GM23338 (cell line): ENCODE data around the gene RPS29.

Source experiments
- CREB1 ChIP-seq: fragments of 250-450 bp; sonication (Bioruptor Pico); IDR thresholded peaks from 2 replicates; pipeline ENCODE4 v1.5.0; 2020; ENCODE audit warnings: low read depth, mild to moderate bottlenecking, moderate library complexity
- CTCF ChIP-seq, 2 experiments: fragments of 200-600 bp in 1 of 2; sonication (generic) in 1 of 2; conservative IDR thresholded peaks; 2 replicates each; pipeline versions ENCODE4 v1.5.1 to v1.6.1; 2016 to 2017; ENCODE audit warnings: antibody characterized with exemption in 2 of 2, low read depth in 2 of 2, mild to moderate bottlenecking in 2 of 2, moderate library complexity in 1 of 2
- ETS1 ChIP-seq: IDR thresholded peaks from 2 replicates; pipeline ENCODE4 v1.6.1; 2016; ENCODE audit warnings: antibody characterized with exemption
- EZH2 ChIP-seq: fragments of 200-600 bp; sonication (generic); IDR thresholded peaks from one replicate; pipeline ENCODE4 v1.8.0; 2017; ENCODE audit warnings: antibody characterized with exemption, mild to moderate bottlenecking, low read depth; ENCODE audit not compliant: unreplicated experiment
- EZH2phosphoT487 ChIP-seq: fragments of 200-600 bp; sonication (generic); IDR thresholded peaks from one replicate; pipeline ENCODE4 v1.8.1; 2018; ENCODE audit warnings: antibody characterized with exemption; ENCODE audit not compliant: unreplicated experiment
- JUNB ChIP-seq: IDR thresholded peaks from one replicate; pipeline ENCODE4 v1.6.1; 2016; ENCODE audit warnings: antibody characterized with exemption; ENCODE audit not compliant: unreplicated experiment
- NANOG ChIP-seq: IDR thresholded peaks from 2 replicates; pipeline ENCODE4 v1.6.1; 2016; ENCODE audit warnings: antibody characterized with exemption, borderline replicate concordance
- POLR2AphosphoS5 ChIP-seq: IDR thresholded peaks from 2 replicates; pipeline ENCODE4 v1.6.1; 2016; ENCODE audit warnings: antibody characterized with exemption, low read depth
- STAT1 ChIP-seq: IDR thresholded peaks from one replicate; pipeline ENCODE4 v1.6.1; 2016; ENCODE audit warnings: antibody characterized with exemption; ENCODE audit not compliant: unreplicated experiment
- ZNF462 ChIP-seq: fragments of 250-450 bp; sonication (Bioruptor Pico); IDR thresholded peaks from 2 replicates; pipeline ENCODE4 v1.5.0; 2020; ENCODE audit warnings: mild to moderate bottlenecking, moderate library complexity
- TF ChIP-seq, protein P1 (sequence below): IDR thresholded peaks from one replicate; pipeline ENCODE4 v1.6.1; 2018; ENCODE audit warnings: antibody characterized with exemption; ENCODE audit not compliant: unreplicated experiment

GRCh38 chr14:49622022-49622607 is 35.9 kb upstream of the RPS29 start:
- TF ChIP-seq CTCF (conservative IDR thresholded peaks at IDR 0.05; ENCODE audit: low read depth in 2 of 2) (no peak), POLR2AphosphoS5 (no peak), EZH2 (no peak), EZH2phosphoT487 (no peak), ZNF462 (CRISPR knock-in tag) (no peak), CREB1 (CRISPR knock-in tag) (no peak), JUNB (no peak), ETS1 (no peak), STAT1 (no peak), NANOG (no peak)
- TF ChIP-seq, protein P1, sequence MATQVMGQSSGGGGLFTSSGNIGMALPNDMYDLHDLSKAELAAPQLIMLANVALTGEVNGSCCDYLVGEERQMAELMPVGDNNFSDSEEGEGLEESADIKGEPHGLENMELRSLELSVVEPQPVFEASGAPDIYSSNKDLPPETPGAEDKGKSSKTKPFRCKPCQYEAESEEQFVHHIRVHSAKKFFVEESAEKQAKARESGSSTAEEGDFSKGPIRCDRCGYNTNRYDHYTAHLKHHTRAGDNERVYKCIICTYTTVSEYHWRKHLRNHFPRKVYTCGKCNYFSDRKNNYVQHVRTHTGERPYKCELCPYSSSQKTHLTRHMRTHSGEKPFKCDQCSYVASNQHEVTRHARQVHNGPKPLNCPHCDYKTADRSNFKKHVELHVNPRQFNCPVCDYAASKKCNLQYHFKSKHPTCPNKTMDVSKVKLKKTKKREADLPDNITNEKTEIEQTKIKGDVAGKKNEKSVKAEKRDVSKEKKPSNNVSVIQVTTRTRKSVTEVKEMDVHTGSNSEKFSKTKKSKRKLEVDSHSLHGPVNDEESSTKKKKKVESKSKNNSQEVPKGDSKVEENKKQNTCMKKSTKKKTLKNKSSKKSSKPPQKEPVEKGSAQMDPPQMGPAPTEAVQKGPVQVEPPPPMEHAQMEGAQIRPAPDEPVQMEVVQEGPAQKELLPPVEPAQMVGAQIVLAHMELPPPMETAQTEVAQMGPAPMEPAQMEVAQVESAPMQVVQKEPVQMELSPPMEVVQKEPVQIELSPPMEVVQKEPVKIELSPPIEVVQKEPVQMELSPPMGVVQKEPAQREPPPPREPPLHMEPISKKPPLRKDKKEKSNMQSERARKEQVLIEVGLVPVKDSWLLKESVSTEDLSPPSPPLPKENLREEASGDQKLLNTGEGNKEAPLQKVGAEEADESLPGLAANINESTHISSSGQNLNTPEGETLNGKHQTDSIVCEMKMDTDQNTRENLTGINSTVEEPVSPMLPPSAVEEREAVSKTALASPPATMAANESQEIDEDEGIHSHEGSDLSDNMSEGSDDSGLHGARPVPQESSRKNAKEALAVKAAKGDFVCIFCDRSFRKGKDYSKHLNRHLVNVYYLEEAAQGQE: no peak
